ENCODE measurements around the gene SLC38A9. TPM values are rescaled to one million over a fixed set of nuclear protein-coding genes. Genes with fewer than 3 reads are reported as not detected.

Gene SLC38A9
- total and polyA plus RNA-seq, 2 of the 8 experiments (the other 6 are each of a cell fraction or from before 2014, with no cell fraction given): 29.2 to 43.7 TPM

DNA sequence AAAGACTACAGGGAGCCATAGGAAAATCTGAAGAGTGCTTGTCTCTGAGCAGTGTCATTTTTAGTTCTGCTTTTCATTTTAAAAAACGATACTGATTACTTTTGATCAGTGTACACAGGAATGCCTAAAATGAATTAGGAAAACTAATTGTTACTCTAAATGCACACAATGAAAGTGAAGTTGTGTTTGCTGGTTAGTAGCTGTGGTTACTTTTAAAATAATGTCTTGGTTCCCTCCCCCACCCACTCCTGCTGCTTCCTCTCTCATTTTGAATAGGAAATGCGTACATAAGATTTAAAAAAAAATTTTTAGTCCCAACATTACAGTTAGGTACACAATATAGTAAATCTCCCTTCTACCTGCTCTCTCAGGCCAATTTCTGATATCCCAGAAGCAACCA is 129.9 kb downstream of the SLC38A9 start:
- Histone ChIP-seq H3K4me1 (replicated peaks in 1 of 4; ENCODE audit: control insufficient read depth in 3 of 4, insufficient read depth in 4 of 4, low read length in 3 of 4) (peaks cover 0 to 5% (median 1%) of the 10 kb centered on the region in 4 experiments; a peak in 3 of 7 replicates), H3K56ac (replicated peaks; ENCODE audit: insufficient read length, low read depth, low read length) (no peak overlapping the region), H3K4me3 (ENCODE audit: extremely low read depth in 1 of 4, insufficient read depth in 2 of 4, low read depth in 3 of 4, low read length in 4 of 4) (no peak overlapping the region), H3K9me3 (ENCODE audit: insufficient read depth in 2 of 2, low read depth in 1 of 2, low read length in 1 of 2) (no peaks in the 10 kb centered on the region), H2BK5ac (ENCODE audit: low read depth, low read length) (no peak overlapping the region), H3K14ac (ENCODE audit: insufficient read length) (no peak overlapping the region), H3K79me2 (ENCODE audit: control insufficient read depth in 1 of 2, insufficient read depth in 2 of 2, low read length in 2 of 2) (no peaks in the 10 kb centered on the region), H3K18ac (ENCODE audit: extremely low read depth, low read length) (no peak overlapping the region), H3K23ac (ENCODE audit: insufficient read length) (no peak overlapping the region), H2BK15ac (ENCODE audit: low read length) (no peak overlapping the region), H2AFZ (ENCODE audit: low read length) (no peak overlapping the region), H2AK5ac (ENCODE audit: low read depth, low read length) (no peak overlapping the region), H3K36me3 (ENCODE audit: control insufficient read depth in 2 of 4, insufficient read depth in 4 of 4, low read length in 3 of 4) (no peaks in the 10 kb centered on the region), H4K91ac (replicated peaks; ENCODE audit: insufficient read length, low read length) (no peak overlapping the region), H3K4ac (replicated peaks; ENCODE audit: insufficient read length, low read depth, low read length) (no peak overlapping the region), H3K9ac (replicated peaks in 1 of 4; ENCODE audit: extremely low read depth in 1 of 4, low read depth in 3 of 4, low read length in 3 of 4) (no peak overlapping the region), H3K27me3 (replicated peaks in 1 of 4; ENCODE audit: control insufficient read depth in 3 of 4, extremely low read depth in 1 of 4, insufficient read depth in 3 of 4, low read length in 3 of 4) (no peaks in the 10 kb centered on the region), H3K79me1 (ENCODE audit: low read depth, low read length) (no peaks in the 10 kb centered on the region), H4K8ac (ENCODE audit: extremely low read depth, insufficient read depth, low read length) (no peak overlapping the region), H3K4me2 (ENCODE audit: insufficient read depth in 1 of 2, low read depth in 2 of 2, low read length in 2 of 2) (no peak overlapping the region), H2BK120ac (replicated peaks; ENCODE audit: low read depth, low read length) (no peak overlapping the region), H3K27ac (ENCODE audit: low read depth, low read length) (no peak overlapping the region), H2BK20ac (ENCODE audit: low read length) (no peak overlapping the region), H3K23me2 (ENCODE audit: low read depth, low read length) (no peaks in the 10 kb centered on the region), H4K5ac (ENCODE audit: insufficient read length, low read depth, low read length) (peak overlapping the region; percentile 91), H4K20me1 (replicated peaks in 1 of 2; ENCODE audit: control insufficient read depth in 1 of 2, insufficient read depth in 2 of 2, low read length in 2 of 2) (no peaks in the 10 kb centered on the region), H2BK12ac (ENCODE audit: low read depth, low read length) (no peak overlapping the region)
- DNase-seq (ENCODE audit: low read depth in 1 of 2, low spot score in 2 of 2) (no peak), FAIRE-seq (no peak)
- ChIA-PET CTCF (ENCODE audit: partially characterized antibody) (interaction anchor here (0.7 to 1.6 kb wide), 2 partner anchors 53 to 212 kb away, joined by 3 read pairs; no protein-coding TSS in a partner anchor), POLR2A (ENCODE audit: partially characterized antibody) (interaction anchor here (1.1 kb wide), 1 partner anchor 17 kb away, joined by 3 read pairs; no protein-coding TSS in a partner anchor)
- 85% methylated on average over 2 of the region's 2 CpGs; no CpG with 5 or more reads in 1 of the 2 experiments for WGBS, 2 experiments (ENCODE audit: extremely low coverage in 1 of 2, insufficient coverage in 1 of 2, insufficient read length in 1 of 2, insufficient replicate concordance in 2 of 2, low coverage in 1 of 2, low lambda C conversion rate in 2 of 2, missing lambda C conversion rate in 1 of 2)
- TF ChIP-seq RAD21 (IDR thresholded peaks at IDR 0.05 in 1 of 2, conservative IDR thresholded peaks at IDR 0.05 in 1 of 2; ENCODE audit: low read depth in 2 of 2, low read length in 2 of 2) (no peak), ATF3 (IDR thresholded peaks at IDR 0.05; ENCODE audit: insufficient read depth, low read depth, low read length) (no peak), KDM1A (IDR thresholded peaks at IDR 0.05; ENCODE audit: borderline replicate concordance, low read length) (no peak), RBBP5 (IDR thresholded peaks at IDR 0.05; ENCODE audit: borderline replicate concordance, low read depth, low read length) (no peak), CHD1 (IDR thresholded peaks at IDR 0.05; ENCODE audit: low read depth, low read length) (no peak), SP1 (IDR thresholded peaks at IDR 0.05; ENCODE audit: low read depth, low read length) (no peak), HDAC2 (IDR thresholded peaks at IDR 0.05; ENCODE audit: borderline replicate concordance in 1 of 2, low read depth in 2 of 2, low read length in 2 of 2) (no peak), BRCA1 (IDR thresholded peaks at IDR 0.05; ENCODE audit: low read depth, low read length) (no peak), POLR2A (IDR thresholded peaks at IDR 0.05; ENCODE audit: control extremely low read depth in 1 of 2, low read depth in 2 of 2, low read length in 2 of 2) (no peak), CBX8 (IDR thresholded peaks at IDR 0.05; ENCODE audit: borderline replicate concordance, low read depth, low read length) (no peak), TBP (IDR thresholded peaks at IDR 0.05; ENCODE audit: low read depth, low read length) (no peak), KDM5A (IDR thresholded peaks at IDR 0.05; ENCODE audit: low read length) (no peak), SIX5 (IDR thresholded peaks at IDR 0.05; ENCODE audit: low read depth, low read length) (no peak)

Measured in H1 (cell line).